ENCODE data around the gene SDK1.

SDK1 gene

GRCh38 chr7:4134204-4134603, 833.2 kb downstream of the SDK1 start:
- DNase-seq (ENCODE audit: low read depth in 3 of 3), result no peak

GRCh38 chr7:4134631-4135030, 833.6 kb downstream of the SDK1 start:
- no peak for DNase-seq (ENCODE audit: low read depth in 3 of 3)

GRCh38 chr7:4135301-4135700, 834.2 kb downstream of the SDK1 start:
- no peak for DNase-seq (ENCODE audit: low read depth in 3 of 3)

GRCh38 chr7:4136036-4136435, 835.0 kb downstream of the SDK1 start:
- no peak for DNase-seq (ENCODE audit: low read depth in 3 of 3)

GRCh38 chr7:4136501-4137110, 835.6 kb downstream of the SDK1 start:
- DNase-seq (ENCODE audit: low read depth in 3 of 3), result no peak

GRCh38 chr7:4137552-4137951, 836.5 kb downstream of the SDK1 start:
- DNase-seq (ENCODE audit: low read depth in 3 of 3), result no peak

GRCh38 chr7:4138866-4139265, 837.8 kb downstream of the SDK1 start:
- DNase-seq (ENCODE audit: low read depth in 3 of 3), result no peak

GRCh38 chr7:4139656-4140625, 838.9 kb downstream of the SDK1 start:
- no peak for DNase-seq (ENCODE audit: low read depth in 3 of 3)

- DNase-seq (ENCODE audit: low read depth in 3 of 3), result no peak
Observed at GRCh38 chr7:4140933-4141332, 839.9 kb downstream of the SDK1 start.

GRCh38 chr7:4143006-4143405, 842.0 kb downstream of the SDK1 start:
- no peak for DNase-seq (ENCODE audit: low read depth in 3 of 3)

- DNase-seq (ENCODE audit: low read depth in 3 of 3), result no peak
Observed at GRCh38 chr7:4143511-4144171, 842.6 kb downstream of the SDK1 start.

GRCh38 chr7:4144172-4144701, 843.2 kb downstream of the SDK1 start:
- DNase-seq (ENCODE audit: low read depth in 3 of 3), result no peak

- DNase-seq (ENCODE audit: low read depth in 3 of 3), result no peak
Observed at GRCh38 chr7:4144811-4145510, 843.9 kb downstream of the SDK1 start.

- DNase-seq (ENCODE audit: low read depth in 3 of 3), result no peak
Observed at GRCh38 chr7:4145576-4145975, 844.5 kb downstream of the SDK1 start.

- no peak for DNase-seq (ENCODE audit: low read depth in 3 of 3)
Observed at GRCh38 chr7:4147926-4148620, 847.0 kb downstream of the SDK1 start.

GRCh38 chr7:4149236-4149635, 848.2 kb downstream of the SDK1 start:
- no peak for DNase-seq (ENCODE audit: low read depth in 3 of 3)

GRCh38 chr7:4149645-4150044, 848.6 kb downstream of the SDK1 start:
- no peak for DNase-seq (ENCODE audit: low read depth in 3 of 3)

- no peak for DNase-seq (ENCODE audit: low read depth in 3 of 3)
Observed at GRCh38 chr7:4150731-4151130, 849.7 kb downstream of the SDK1 start.

- no peak for DNase-seq (ENCODE audit: low read depth in 3 of 3)
Observed at GRCh38 chr7:4151524-4151923, 850.5 kb downstream of the SDK1 start.

- DNase-seq (ENCODE audit: low read depth in 3 of 3), result no peak
Observed at GRCh38 chr7:4151926-4152549, 851.0 kb downstream of the SDK1 start.
